Stimulated activated naive B cell treated with anti-CD40 and anti-IgM and Interleukin-4, amounts not matched to agents 10 μg/mL and 1 μg/mL and 100 μg/mL, for 72 hours (primary cell): Measurements from ENCODE around the gene METTL27.

Experiments used
- ATAC-seq, 2 donors: fragments of 150-1000 bp; cut with Tn5 transposase; replicated peaks; 2 replicates each; pipeline ENCODE4 v1.10.0; 2021; ENCODE audit warnings: moderate library complexity in 1 of 2
- DNase-seq: peaks from one replicate; pipeline ENCODE4 v3.0.0; 2021
- H3K27ac Mint-ChIP-seq: one replicate; pipeline ENCODE4 v1.8.0; 2022; ENCODE audit warnings: mild to moderate bottlenecking, mixed read lengths
- H3K27me3 Mint-ChIP-seq, 2 donors: one replicate each; pipeline ENCODE4 v1.8.0; 2022; ENCODE audit warnings: mixed read lengths in 2 of 2
- H3K36me3 Mint-ChIP-seq, 2 donors: one replicate each; pipeline ENCODE4 v1.8.0; 2022; ENCODE audit warnings: mixed read lengths in 2 of 2, mild to moderate bottlenecking in 1 of 2
- H3K4me1 Mint-ChIP-seq, 2 donors: one replicate each; pipeline ENCODE4 v1.8.0; 2022; ENCODE audit warnings: mixed read lengths in 2 of 2, mild to moderate bottlenecking in 1 of 2
- H3K4me3 Mint-ChIP-seq, 2 donors: one replicate each; pipeline ENCODE4 v1.8.0; 2022; ENCODE audit warnings: mild to moderate bottlenecking in 2 of 2, mixed read lengths in 2 of 2, moderate library complexity in 1 of 2
- H3K9me3 Mint-ChIP-seq, 2 donors: one replicate each; pipeline ENCODE4 v1.8.0; 2022; ENCODE audit warnings: mixed read lengths in 2 of 2, mild to moderate bottlenecking in 1 of 2

METTL27 gene

DNA sequence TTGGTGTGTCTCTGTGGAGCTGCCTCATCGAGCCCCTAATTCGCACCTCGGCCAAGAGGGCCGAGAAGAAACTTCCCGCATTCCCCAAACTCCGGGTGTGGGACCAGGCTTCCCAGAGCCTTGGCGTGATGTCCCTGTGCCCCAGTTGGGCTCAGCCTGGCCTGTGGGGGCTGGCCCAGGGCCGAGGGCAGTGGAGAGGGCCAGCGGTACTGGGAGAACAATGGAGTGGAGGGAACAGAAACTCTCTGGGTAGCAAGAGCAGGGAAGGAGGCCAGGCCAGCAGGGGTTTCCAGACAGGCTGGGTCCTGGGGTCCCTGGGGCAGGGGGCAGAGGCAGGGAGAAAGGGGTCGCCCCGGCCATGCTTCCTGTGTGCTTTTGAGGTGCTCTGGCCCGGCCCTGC is 34.7 kb upstream of the METTL27 start:
- ATAC-seq = no peak
- Mint-ChIP-seq H3K4me3 (no peak overlapping the region), H3K27ac (no peak overlapping the region), H3K36me3 (no peaks in the 10 kb centered on the region), H3K4me1 (no peaks in the 10 kb centered on the region), H3K9me3 (no peaks in the 10 kb centered on the region), H3K27me3 (peaks cover 18 to 33% of the 10 kb centered on the region in 2 donors)
- no peak for DNase-seq

DNA sequence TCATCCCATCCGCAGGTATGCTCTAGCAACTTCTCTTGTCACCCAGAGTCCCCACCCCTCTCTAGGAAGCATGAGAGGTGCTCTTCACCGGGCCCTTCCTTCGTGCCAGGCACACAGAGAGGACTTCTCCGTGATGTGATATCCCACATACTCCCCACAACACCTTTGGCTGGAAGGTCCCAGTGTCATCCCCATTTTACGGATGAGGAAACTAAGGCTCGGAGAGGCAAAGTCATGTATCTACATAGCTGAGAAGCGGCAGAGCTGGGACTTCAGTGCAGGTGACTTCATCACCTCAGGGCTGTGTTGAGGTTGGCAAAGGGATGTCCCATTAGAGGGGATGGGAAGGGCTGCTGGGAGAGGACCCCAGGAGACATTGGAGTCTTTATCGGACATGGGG is 34.0 kb upstream of the METTL27 start:
- H3K27ac Mint-ChIP-seq = no peak overlapping the region

DNA sequence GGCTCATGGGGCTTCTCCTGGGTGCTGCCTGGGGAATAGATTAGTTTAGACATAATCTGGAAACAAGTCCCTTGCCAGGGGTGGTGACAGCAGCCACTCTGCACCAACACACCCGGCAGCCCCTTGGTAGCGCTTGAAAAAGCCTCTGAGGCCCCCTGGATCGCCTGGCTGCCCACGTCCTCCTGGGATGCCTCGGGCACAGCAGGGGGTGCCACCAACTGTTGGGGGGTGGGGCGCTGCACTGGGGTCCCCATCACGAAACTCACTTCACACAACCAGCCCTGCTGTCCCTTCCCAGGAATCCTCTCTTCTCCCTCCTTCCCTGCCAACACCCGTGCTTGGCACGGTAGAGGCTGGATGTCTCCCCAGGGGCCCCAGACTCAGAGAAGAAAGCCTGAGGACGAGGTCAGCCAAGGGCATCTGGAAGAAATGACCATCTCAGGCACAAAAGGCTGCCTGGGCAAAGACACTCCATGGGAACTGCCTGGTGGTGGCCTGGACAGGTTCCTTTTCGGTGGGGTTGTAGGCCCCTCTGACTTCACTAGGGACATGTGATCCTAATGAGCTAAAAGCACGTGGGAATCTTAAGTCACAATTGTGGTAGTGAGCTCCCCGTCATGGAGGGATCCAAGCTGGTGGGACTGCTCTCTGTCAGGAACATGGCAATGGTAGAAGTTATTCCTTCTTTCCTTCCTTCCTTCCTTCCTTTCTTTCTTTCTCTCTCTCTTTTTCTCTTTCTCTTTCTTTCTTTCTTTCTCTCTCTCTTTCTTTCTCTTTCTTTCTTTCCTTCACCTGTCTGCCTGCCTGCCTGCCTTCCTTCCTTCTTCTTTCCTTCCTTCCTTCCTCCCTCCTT is 30.0 kb upstream of the METTL27 start:
- Mint-ChIP-seq H3K4me3 (no peak overlapping the region), H3K36me3 (no peaks in the 10 kb centered on the region), H3K27ac (no peak overlapping the region), H3K27me3 (peaks cover 4 to 17% of the 10 kb centered on the region in 2 donors), H3K4me1 (no peaks in the 10 kb centered on the region), H3K9me3 (no peaks in the 10 kb centered on the region)
- ATAC-seq (no peak), DNase-seq (no peak)

More for the DNA sequence above, 34.0 kb upstream of the METTL27 start:
- Mint-ChIP-seq H3K36me3 (no peaks in the 10 kb centered on the region), H3K4me3 (no peak overlapping the region), H3K9me3 (no peaks in the 10 kb centered on the region), H3K27me3 (peaks cover 18 to 32% of the 10 kb centered on the region in 2 donors), H3K4me1 (no peaks in the 10 kb centered on the region)
- DNase-seq (no peak), ATAC-seq (no peak)

DNA sequence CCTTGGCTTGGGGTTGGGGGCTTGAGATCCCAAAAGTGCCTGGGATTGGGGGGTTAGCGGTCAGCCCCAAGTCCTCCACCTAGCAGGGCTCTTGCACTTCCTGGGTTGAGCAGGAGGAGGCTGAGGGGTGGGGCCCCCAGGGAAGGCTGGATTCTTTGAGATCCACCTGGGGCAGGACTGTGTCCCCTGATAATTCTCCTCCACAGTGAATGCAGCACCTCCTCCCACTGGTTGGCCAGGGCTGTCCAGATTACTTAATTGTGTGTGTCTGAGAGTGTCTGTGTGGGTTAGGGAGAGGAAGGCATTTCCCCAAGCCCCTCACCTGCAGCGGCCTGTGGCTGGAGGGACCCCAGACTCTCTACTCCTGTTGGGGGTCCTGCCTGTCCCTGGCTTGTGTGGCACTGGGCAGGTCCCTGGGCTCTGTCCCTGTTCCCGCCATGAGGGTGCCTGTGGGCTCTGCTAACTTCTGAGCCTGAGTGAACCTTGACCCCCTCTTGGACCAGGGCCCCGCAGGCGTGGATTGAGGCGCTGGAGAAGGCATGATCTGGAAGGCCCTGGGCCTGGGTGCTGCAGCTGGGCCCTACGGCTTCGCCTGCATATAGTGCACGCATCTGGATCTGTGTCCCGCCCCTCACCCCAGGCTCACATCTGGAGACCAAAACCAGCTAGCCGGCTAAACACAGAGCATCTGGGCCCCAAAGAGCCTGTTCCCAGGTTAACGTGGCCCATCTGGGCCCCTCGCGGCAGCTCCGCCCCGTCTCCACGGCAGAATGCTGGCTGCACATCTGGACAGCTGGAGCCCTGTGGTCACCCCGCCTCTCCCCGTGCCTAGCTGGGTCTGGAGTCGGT is 29.1 kb upstream of the METTL27 start:
- no peak overlapping the region for H3K4me3 Mint-ChIP-seq
- peaks cover 7 to 17% of the 10 kb centered on the region in 2 donors for H3K27me3 Mint-ChIP-seq
- peaks cover 0 to 1% of the 10 kb centered on the region in 2 donors for H3K4me1 Mint-ChIP-seq
- H3K9me3 Mint-ChIP-seq = no peaks in the 10 kb centered on the region
- no peaks in the 10 kb centered on the region for H3K36me3 Mint-ChIP-seq
- DNase-seq (no peak), ATAC-seq (no peak)
- H3K27ac Mint-ChIP-seq = no peak overlapping the region

DNA sequence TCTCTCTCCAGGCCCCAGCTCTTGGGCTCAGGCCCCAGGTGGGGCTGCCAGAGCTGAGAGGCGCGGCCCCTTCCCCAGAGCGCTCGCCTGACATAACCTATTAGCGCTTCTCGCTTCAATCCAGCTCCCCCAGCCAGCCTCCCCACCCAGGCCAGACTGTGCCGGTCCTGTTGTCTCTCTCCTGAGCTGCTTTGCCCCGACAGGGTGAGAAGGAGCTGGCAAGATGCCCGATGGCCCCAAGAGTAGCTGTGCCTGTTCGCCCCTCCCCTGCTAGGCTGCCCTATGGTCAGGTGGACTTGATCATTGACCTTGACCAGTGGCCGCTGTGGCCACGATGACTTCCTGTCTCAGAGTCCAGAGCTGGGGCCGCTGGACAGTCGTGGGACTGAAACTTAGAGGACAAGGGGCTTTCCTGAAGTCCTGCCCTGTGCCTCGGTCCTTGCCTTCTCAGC is 27.8 kb upstream of the METTL27 start:
- Mint-ChIP-seq H3K27me3 (peaks cover 5 to 17% of the 10 kb centered on the region in 2 donors), H3K9me3 (no peaks in the 10 kb centered on the region), H3K27ac (no peak overlapping the region), H3K4me1 (peaks cover 0 to 4% of the 10 kb centered on the region in 2 donors), H3K4me3 (no peak overlapping the region), H3K36me3 (no peaks in the 10 kb centered on the region)
- ATAC-seq (no peak), DNase-seq (no peak)

DNA sequence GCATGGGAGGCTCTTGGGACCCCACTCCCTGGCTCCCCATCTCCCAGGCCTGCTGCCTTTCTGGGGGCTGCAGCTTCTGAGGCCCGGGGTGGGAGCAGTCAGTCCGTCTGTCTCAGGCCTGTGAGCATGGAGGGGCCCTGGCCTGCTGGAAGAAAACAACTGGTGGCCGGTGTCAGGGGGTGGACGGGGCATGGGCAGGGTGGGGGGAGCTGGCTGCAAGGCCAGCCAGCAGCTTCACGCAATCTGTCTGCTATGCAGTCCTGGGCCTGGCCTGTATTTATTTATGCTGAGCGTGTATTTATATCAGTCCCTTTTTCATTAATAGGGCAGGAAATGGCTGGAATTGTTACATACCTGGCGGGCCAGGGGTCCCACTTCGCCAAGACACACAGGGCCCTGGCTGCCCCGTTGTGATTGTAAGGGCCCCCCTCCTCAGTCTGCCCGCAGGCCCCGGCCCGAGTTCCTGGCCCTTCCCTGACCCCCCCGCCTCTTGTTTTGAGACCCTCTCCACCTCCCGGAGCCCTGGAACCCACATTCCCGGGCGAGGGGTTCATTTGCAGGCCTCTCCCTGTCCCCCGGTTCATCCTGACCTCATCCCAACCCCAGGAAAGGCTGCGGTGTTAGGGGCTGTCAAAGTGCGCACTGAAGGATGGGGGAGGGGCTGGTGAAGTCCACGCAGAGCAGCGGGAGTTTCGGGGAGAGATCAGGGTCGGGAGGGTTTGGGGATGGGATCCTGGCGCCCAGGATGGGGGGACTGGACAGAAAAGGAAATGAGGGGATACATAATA is 26.9 kb upstream of the METTL27 start:
- no peak for ATAC-seq
- Mint-ChIP-seq H3K4me1 (peaks cover 0 to 4% of the 10 kb centered on the region in 2 donors), H3K4me3 (no peak overlapping the region), H3K9me3 (no peaks in the 10 kb centered on the region), H3K27ac (no peak overlapping the region), H3K36me3 (no peaks in the 10 kb centered on the region), H3K27me3 (peaks cover 5 to 17% of the 10 kb centered on the region in 2 donors)
- no peak for DNase-seq

DNA sequence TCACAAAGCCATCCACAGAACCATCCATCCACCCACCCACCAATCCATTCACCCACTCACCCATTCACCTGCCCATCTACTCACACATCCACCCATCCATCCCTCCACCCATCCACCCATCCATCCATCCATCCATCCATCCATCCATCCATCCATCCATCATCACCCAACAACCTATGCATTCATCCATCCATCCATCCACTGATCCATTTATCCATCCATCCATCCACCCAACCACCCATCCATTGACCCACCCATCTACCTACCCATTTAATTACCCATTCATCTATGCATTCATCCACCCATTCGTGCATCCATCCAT is 24.1 kb upstream of the METTL27 start:
- no peaks in the 10 kb centered on the region for H3K36me3 Mint-ChIP-seq
- no peak overlapping the region for H3K4me3 Mint-ChIP-seq

DNA sequence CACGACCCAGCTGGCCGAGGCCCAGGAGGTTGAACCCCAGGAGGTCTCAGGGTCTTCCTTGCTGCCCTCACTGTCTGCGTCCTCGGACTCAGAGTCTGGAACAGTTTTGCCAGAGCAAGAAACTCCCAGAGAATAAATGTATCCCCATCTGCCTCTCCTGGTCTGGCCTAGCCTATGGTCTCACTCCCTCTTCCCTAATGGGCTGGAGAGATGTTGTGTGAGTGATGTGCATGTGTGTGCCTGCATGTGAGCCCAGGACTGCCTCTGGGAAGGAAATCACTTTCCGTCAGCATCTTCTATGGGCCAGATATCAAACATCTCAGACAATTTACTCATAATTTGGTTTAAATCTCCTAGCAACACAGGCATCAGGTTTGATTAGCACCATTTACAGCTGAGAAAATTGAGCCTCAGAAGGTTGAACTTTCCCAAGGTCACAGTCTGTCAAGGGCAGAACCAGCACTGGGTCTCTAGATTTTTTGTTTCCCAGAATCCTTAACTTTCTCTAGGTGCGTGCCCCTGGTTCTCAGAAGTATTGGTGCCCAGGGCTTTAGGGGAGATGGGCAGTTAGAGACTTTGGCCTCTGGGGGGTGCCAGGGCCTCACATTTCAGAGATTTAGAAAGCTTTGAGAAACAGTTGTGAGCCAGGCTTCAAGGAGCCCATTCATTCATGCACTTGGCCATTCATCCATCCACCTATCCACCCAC is 23.6 kb upstream of the METTL27 start:
- Mint-ChIP-seq H3K9me3 (no peaks in the 10 kb centered on the region), H3K27me3 (peaks cover 6 to 11% of the 10 kb centered on the region in 2 donors), H3K36me3 (no peaks in the 10 kb centered on the region), H3K4me3 (no peak overlapping the region), H3K27ac (no peak overlapping the region), H3K4me1 (peaks cover 0 to 4% of the 10 kb centered on the region in 2 donors)
- DNase-seq (no peak), ATAC-seq (peak; percentile 87 to 88)

More for the DNA sequence above, 24.1 kb upstream of the METTL27 start:
- ATAC-seq = no peak
- Mint-ChIP-seq H3K27ac (no peak overlapping the region), H3K4me1 (peaks cover 0 to 4% of the 10 kb centered on the region in 2 donors), H3K9me3 (no peaks in the 10 kb centered on the region), H3K27me3 (peaks cover 6 to 11% of the 10 kb centered on the region in 2 donors)
- no peak for DNase-seq

DNA sequence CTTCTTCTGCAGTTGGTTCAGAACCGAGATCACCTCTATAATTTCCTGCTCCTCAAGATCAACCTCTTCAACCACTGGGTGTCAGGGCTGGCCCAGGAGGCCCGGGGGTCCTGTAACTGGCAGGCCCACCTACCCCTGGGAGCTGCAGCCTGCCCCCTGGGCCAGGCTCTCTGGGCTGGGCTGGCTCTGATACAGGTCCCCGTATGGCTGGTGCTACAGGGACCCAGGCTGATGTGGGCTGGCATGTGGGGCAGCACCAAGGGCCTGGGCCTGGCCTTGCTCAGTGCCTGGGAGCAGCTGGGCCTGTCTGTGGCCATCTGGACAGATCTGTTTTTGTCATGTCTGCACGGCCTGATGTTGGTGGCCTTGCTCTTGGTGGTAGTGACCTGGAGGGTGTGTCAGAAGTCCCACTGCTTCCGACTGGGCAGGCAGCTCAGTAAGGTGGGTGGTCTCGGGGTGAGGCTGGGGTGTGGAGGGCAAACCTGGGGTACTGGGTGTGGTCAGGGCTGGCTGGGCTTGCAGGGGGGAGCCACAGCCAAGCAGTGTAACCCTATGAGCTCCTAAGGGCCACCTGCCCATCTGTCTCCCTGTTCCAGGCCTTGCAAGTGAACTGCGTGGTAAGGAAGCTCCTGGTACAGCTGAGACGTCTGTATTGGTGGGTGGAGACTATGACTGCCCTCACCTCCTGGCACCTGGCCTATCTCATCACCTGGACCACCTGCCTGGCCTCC is 22.8 kb upstream of the METTL27 start:
- Mint-ChIP-seq H3K36me3 (no peaks in the 10 kb centered on the region), H3K27ac (no peak overlapping the region), H3K27me3 (peaks cover 9 to 11% of the 10 kb centered on the region in 2 donors), H3K4me3 (no peak overlapping the region), H3K4me1 (peaks cover 0 to 4% of the 10 kb centered on the region in 2 donors), H3K9me3 (no peaks in the 10 kb centered on the region)
- ATAC-seq = no peak
- DNase-seq = no peak

DNA sequence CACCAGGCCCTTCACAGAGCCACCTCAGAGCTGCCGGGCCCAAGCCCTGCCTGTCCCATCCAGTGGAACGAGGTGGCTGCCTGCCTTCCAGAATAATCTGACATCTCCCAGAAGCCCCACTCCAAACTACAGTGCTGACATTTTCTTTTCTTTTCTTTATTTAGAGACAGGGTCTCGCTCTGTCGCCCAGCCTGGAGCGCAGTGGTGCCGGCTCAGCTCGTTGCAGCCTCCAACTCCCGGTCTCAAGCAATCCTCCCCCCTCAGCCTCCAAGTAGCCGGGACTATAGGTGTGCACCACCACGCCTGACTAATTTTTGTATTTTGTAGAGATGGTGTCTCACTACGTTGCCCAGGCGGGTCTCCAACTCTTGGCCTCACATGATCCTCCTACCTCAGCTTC is 19.0 kb upstream of the METTL27 start:
- Mint-ChIP-seq H3K36me3 (no peaks in the 10 kb centered on the region), H3K27me3 (peaks cover 21 to 32% of the 10 kb centered on the region in 2 donors), H3K27ac (no peak overlapping the region), H3K4me1 (peaks cover 0 to 2% of the 10 kb centered on the region in 2 donors), H3K4me3 (no peak overlapping the region), H3K9me3 (no peaks in the 10 kb centered on the region)
- no peak for ATAC-seq
- DNase-seq = no peak

DNA sequence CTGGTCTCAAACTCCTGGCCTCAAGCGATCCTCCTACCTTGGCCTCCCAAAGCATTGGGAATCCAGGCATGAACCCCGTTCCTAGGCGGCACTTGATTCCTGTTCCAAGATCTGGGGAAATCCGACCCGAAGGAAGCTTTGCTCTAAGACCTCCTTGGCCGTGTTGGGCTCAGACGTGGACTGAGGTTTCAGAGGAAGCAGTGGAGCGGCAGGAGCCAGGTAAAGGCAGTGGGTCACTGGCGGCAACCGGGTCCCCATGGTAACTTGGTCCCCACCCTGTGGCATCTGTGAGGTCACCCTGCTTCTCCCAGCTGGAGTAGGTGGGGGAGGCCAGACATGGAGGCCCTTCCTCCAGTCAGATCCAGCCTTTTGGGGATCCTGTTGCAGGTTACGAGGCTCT is 18.5 kb upstream of the METTL27 start, which contains the start of gene TMEM270:
TSS of gene TMEM270 (plus strand) at position 301 of the 400 bp plus-strand sequence. CDS start at position 337, 36 bp downstream.
- no peak within 1 kb of the TSS for H3K4me3 Mint-ChIP-seq
- peaks cover 21 to 33% of the 10 kb centered on the region in 2 donors for H3K27me3 Mint-ChIP-seq
- no peak for ATAC-seq
- H3K27ac Mint-ChIP-seq = no peak within 1 kb of the TSS
- H3K4me1 Mint-ChIP-seq = peaks cover 0 to 1% of the 10 kb centered on the region in 2 donors
- no peaks in the 10 kb centered on the region for H3K9me3 Mint-ChIP-seq
- H3K36me3 Mint-ChIP-seq = no peaks in the 10 kb centered on the region
- no peak for DNase-seq

DNA sequence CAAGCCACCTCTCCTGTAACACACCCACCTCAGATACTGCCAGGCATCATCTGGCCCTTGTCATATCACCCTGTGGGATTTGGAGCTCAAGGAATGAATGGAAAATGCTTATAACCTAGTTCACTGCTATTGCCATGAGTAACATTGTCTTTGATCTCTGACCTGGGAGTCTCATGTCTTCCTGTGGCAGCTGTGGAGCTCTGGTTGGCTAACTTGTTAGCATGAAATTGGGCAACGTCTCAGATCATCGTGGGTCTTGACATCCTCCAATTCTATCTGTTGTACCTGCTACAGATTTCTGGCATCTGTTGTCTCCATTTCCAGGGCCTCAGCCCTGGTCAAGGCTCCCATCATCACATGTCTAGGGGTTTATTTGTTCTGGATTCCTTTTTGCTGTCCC is 16.5 kb upstream of the METTL27 start:
- DNase-seq (no peak), ATAC-seq (no peak)
- H3K27ac Mint-ChIP-seq = no peak overlapping the region
- H3K27me3 Mint-ChIP-seq = peaks cover 29 to 42% of the 10 kb centered on the region in 2 donors
- no peaks in the 10 kb centered on the region for H3K36me3 Mint-ChIP-seq
- H3K4me1 Mint-ChIP-seq = peaks cover 1 to 9% of the 10 kb centered on the region in 2 donors
- no peaks in the 10 kb centered on the region for H3K9me3 Mint-ChIP-seq
- no peak overlapping the region for H3K4me3 Mint-ChIP-seq

DNA sequence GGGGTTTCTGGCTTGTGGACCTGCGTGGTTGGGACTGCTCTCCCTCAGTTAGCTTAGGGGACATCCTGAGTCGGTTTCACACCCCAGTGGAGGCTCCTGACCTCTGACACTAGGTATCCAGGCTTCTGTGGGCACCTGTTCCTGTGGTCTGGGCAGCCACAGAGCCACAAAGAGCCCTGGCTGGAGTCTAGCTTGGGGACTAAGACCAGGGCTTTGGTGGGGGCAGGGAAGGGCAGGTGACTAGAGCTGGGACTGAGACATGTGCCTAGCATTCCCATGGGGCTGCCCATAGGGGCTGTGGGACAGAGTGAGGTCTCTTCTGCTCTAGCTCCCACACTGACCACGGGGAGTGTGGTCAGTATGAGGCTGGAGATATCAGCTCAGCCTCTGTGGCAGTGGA is 14.6 kb upstream of the METTL27 start:
- no peak overlapping the region for H3K4me3 Mint-ChIP-seq
- no peak for ATAC-seq
- H3K4me1 Mint-ChIP-seq = peaks cover 4 to 10% of the 10 kb centered on the region in 2 donors
- H3K36me3 Mint-ChIP-seq = no peaks in the 10 kb centered on the region
- H3K27ac Mint-ChIP-seq = no peak overlapping the region
- H3K27me3 Mint-ChIP-seq = peaks cover 29 to 57% of the 10 kb centered on the region in 2 donors
- no peaks in the 10 kb centered on the region for H3K9me3 Mint-ChIP-seq
- DNase-seq = no peak
